ENCODE results near the gene BMS1. TPM values are rescaled to one million over a fixed set of nuclear protein-coding genes. Genes with fewer than 3 reads are reported as not detected.
"Not testable (repeated sequence)": the region's sequence is repeated elsewhere in the genome, so short reads cannot be mapped to it uniquely, and the experiment has no call there.

Gene BMS1
- total and polyA plus RNA-seq, 2 donors (not counting 3 experiments of a cell fraction or from before 2014, with no cell fraction given), result 2.8 to 23.4 TPM

- no TSS peak for BruUV-seq (replicated peaks)
- no peak for FAIRE-seq
- Histone ChIP-seq H3K4me3 (replicated peaks in 1 of 3; ENCODE audit: insufficient read depth in 1 of 3, low read depth in 1 of 3, low read length in 3 of 3) (no peak overlapping the region), H3K9me1 (replicated peaks; ENCODE audit: control insufficient read depth, extremely low read depth, insufficient read depth, low read length) (no peaks in the 10 kb centered on the region), H3K27me3 (ENCODE audit: control insufficient read depth in 2 of 2, insufficient read depth in 2 of 2, low read length in 2 of 2) (peaks cover 3 to 13% of the 10 kb centered on the region in 2 experiments), H3K4me2 (ENCODE audit: insufficient read depth, low read length) (no peak overlapping the region), H3K27ac (ENCODE audit: insufficient read depth, low read depth, low read length) (no peak overlapping the region), H3K9ac (replicated peaks; ENCODE audit: extremely low read depth, insufficient read depth, low read length) (no peak overlapping the region), H4K20me1 (replicated peaks; ENCODE audit: control insufficient read depth, extremely low read depth, insufficient read depth, low read length) (no peaks in the 10 kb centered on the region), H2AFZ (ENCODE audit: low read depth, low read length) (no peak overlapping the region), H3K9me3 (replicated peaks; ENCODE audit: control insufficient read depth, insufficient read depth, low read length) (no peaks in the 10 kb centered on the region), H3K79me2 (ENCODE audit: control insufficient read depth, insufficient read depth, low read length) (no peaks in the 10 kb centered on the region), H3K36me3 (ENCODE audit: control insufficient read depth in 2 of 2, extremely low read depth in 1 of 2, insufficient read depth in 2 of 2, low read length in 2 of 2) (no peaks in the 10 kb centered on the region), H3K4me1 (ENCODE audit: control insufficient read depth, extremely low read depth, insufficient read depth, low read length) (no peaks in the 10 kb centered on the region)
- POLR2A ChIA-PET, result no interaction called here
- DNase-seq (ENCODE audit: low read depth, low spot score), result no peak
- dilution Hi-C loops (cut with MboI; ENCODE audit: extremely low pct_ligation_motif_present, low sequenced_read_pairs), result no loop called here
- intact Hi-C loops (cut with micrococcal nuclease), result no loop called here
- no peak for TF ChIP-seq FOS (IDR thresholded peaks at IDR 0.05; ENCODE audit: borderline replicate concordance, insufficient read depth, low read length)
- no peak for TF ChIP-seq JUN (IDR thresholded peaks at IDR 0.05; ENCODE audit: borderline replicate concordance, insufficient read depth, insufficient read length, low read depth)
- TF ChIP-seq EZH2 (IDR thresholded peaks at IDR 0.05; ENCODE audit: borderline replicate concordance, low read depth, low read length, severe bottlenecking), result no peak
- TF ChIP-seq MYC (IDR thresholded peaks at IDR 0.05; ENCODE audit: low read depth, low read length), result no peak
- no peak for TF ChIP-seq MAX (IDR thresholded peaks at IDR 0.05; ENCODE audit: insufficient read depth, insufficient read length)
- TF ChIP-seq POLR2AphosphoS5 (IDR thresholded peaks at IDR 0.05; ENCODE audit: insufficient read depth, low read depth, low read length), result no peak
- no peak for TF ChIP-seq POLR2A (IDR thresholded peaks at IDR 0.05; ENCODE audit: low read depth, low read length)
- no peak for TF ChIP-seq GATA2 (IDR thresholded peaks at IDR 0.05; ENCODE audit: insufficient read depth, insufficient read length, low read depth, low read length)
- no peak for TF ChIP-seq CTCF (IDR thresholded peaks at IDR 0.05; ENCODE audit: extremely low read depth in 1 of 2, insufficient read depth in 1 of 2, low read depth in 1 of 2, low read length in 2 of 2)
- CTCF ChIA-PET, result no interaction called here
Measured at GRCh38 chr10:42859256-42859655, 76.7 kb downstream of the BMS1 start.

GRCh38 chr10:42860016-42860415, 77.4 kb downstream of the BMS1 start:
- dilution Hi-C loops (cut with MboI; ENCODE audit: extremely low pct_ligation_motif_present, low sequenced_read_pairs); H3K4me2 ChIP-seq (ENCODE audit: insufficient read depth, low read length); intact Hi-C loops (cut with micrococcal nuclease); H3K36me3 ChIP-seq (ENCODE audit: control insufficient read depth in 2 of 2, extremely low read depth in 1 of 2, insufficient read depth in 2 of 2, low read length in 2 of 2); H3K9me1 ChIP-seq (replicated peaks; ENCODE audit: control insufficient read depth, extremely low read depth, insufficient read depth, low read length); H3K79me2 ChIP-seq (ENCODE audit: control insufficient read depth, insufficient read depth, low read length); H3K27ac ChIP-seq (ENCODE audit: insufficient read depth, low read depth, low read length); H2AFZ ChIP-seq (ENCODE audit: low read depth, low read length); H3K9ac ChIP-seq (replicated peaks; ENCODE audit: extremely low read depth, insufficient read depth, low read length); H3K4me1 ChIP-seq (ENCODE audit: control insufficient read depth, extremely low read depth, insufficient read depth, low read length); CTCF ChIA-PET; FAIRE-seq; H4K20me1 ChIP-seq (replicated peaks; ENCODE audit: control insufficient read depth, extremely low read depth, insufficient read depth, low read length); DNase-seq (ENCODE audit: low read depth, low spot score); POLR2A ChIA-PET; H3K9me3 ChIP-seq (replicated peaks; ENCODE audit: control insufficient read depth, insufficient read depth, low read length); BruUV-seq (replicated peaks); H3K4me3 ChIP-seq (replicated peaks in 1 of 3; ENCODE audit: insufficient read depth in 1 of 3, low read depth in 1 of 3, low read length in 3 of 3): not testable (repeated sequence)
- peaks cover 5 to 16% of the 10 kb centered on the region in 2 experiments for H3K27me3 ChIP-seq (ENCODE audit: control insufficient read depth in 2 of 2, insufficient read depth in 2 of 2, low read length in 2 of 2)

GRCh38 chr10:42862801-42863200, 80.2 kb downstream of the BMS1 start:
- H3K9ac ChIP-seq (replicated peaks; ENCODE audit: extremely low read depth, insufficient read depth, low read length); BruUV-seq (replicated peaks); dilution Hi-C loops (cut with MboI; ENCODE audit: extremely low pct_ligation_motif_present, low sequenced_read_pairs); H2AFZ ChIP-seq (ENCODE audit: low read depth, low read length); H3K36me3 ChIP-seq (ENCODE audit: control insufficient read depth in 2 of 2, extremely low read depth in 1 of 2, insufficient read depth in 2 of 2, low read length in 2 of 2); H3K27ac ChIP-seq (ENCODE audit: insufficient read depth, low read depth, low read length); POLR2A ChIA-PET; FAIRE-seq; intact Hi-C loops (cut with micrococcal nuclease); H3K9me3 ChIP-seq (replicated peaks; ENCODE audit: control insufficient read depth, insufficient read depth, low read length); H3K9me1 ChIP-seq (replicated peaks; ENCODE audit: control insufficient read depth, extremely low read depth, insufficient read depth, low read length); H3K4me2 ChIP-seq (ENCODE audit: insufficient read depth, low read length); H3K4me1 ChIP-seq (ENCODE audit: control insufficient read depth, extremely low read depth, insufficient read depth, low read length); CTCF ChIA-PET; DNase-seq (ENCODE audit: low read depth, low spot score); H4K20me1 ChIP-seq (replicated peaks; ENCODE audit: control insufficient read depth, extremely low read depth, insufficient read depth, low read length); H3K4me3 ChIP-seq (replicated peaks in 1 of 3; ENCODE audit: insufficient read depth in 1 of 3, low read depth in 1 of 3, low read length in 3 of 3); H3K79me2 ChIP-seq (ENCODE audit: control insufficient read depth, insufficient read depth, low read length): not testable (repeated sequence)
- peaks cover 9 to 21% of the 10 kb centered on the region in 2 experiments for H3K27me3 ChIP-seq (ENCODE audit: control insufficient read depth in 2 of 2, insufficient read depth in 2 of 2, low read length in 2 of 2)
